Measurements from ENCODE around the gene ZNF708. TPM values are rescaled to one million over a fixed set of nuclear protein-coding genes. Genes with fewer than 3 reads are reported as not detected.
"Not testable (repeated sequence)": the region's sequence is repeated elsewhere in the genome, so short reads cannot be mapped to it uniquely, and the experiment has no call there.

The ZNF708 gene
- total RNA-seq, 2 experiments from 2014 or later, result 13.9 to 17.7 TPM

GRCh38 chr19:21314676-21315075 lies 14.5 kb downstream of the ZNF708 start:
- ATAC-seq (no peak), DNase-seq (no peak)
- peaks cover 11% of the 10 kb centered on the region for H3K4me1 Mint-ChIP-seq
- H3K9me3 Mint-ChIP-seq (ENCODE audit: low read depth), result peaks cover 28% of the 10 kb centered on the region
- CTCF ChIA-PET, result no interaction called here
- H3K4me3 Mint-ChIP-seq, result no peak overlapping the region
- no peaks in the 10 kb centered on the region for H3K27me3 Mint-ChIP-seq
- no peak overlapping the region for H3K27ac Mint-ChIP-seq
- H3K36me3 Mint-ChIP-seq, result peaks cover 81% of the 10 kb centered on the region

GRCh38 chr19:21312807-21313206 lies 16.4 kb downstream of the ZNF708 start:
- H3K9me3 Mint-ChIP-seq (ENCODE audit: low read depth), result peaks cover 27% of the 10 kb centered on the region
- H3K4me1 Mint-ChIP-seq, result peaks cover 11% of the 10 kb centered on the region
- CTCF ChIA-PET, result interaction anchor here (0.7 kb wide), 1 partner anchor 187 kb away, joined by 3 read pairs; no protein-coding TSS in a partner anchor
- peaks cover 80% of the 10 kb centered on the region for H3K36me3 Mint-ChIP-seq
- H3K27ac Mint-ChIP-seq, H3K4me3 Mint-ChIP-seq, H3K27me3 Mint-ChIP-seq, ATAC-seq, DNase-seq: not testable (repeated sequence)

- H3K9me3 Mint-ChIP-seq (ENCODE audit: low read depth), result peaks cover 23% of the 10 kb centered on the region
- H3K4me3 Mint-ChIP-seq, result no peak overlapping the region
- H3K27ac Mint-ChIP-seq, result no peak overlapping the region
- H3K4me1 Mint-ChIP-seq, result no peaks in the 10 kb centered on the region
- CTCF ChIA-PET, result interaction anchor here (0.6 kb wide), 1 partner anchor 1944 kb away, joined by 3 read pairs; no protein-coding TSS in a partner anchor
- DNase-seq (no peak), ATAC-seq (no peak)
- H3K36me3 Mint-ChIP-seq, result peaks cover 84% of the 10 kb centered on the region
- H3K27me3 Mint-ChIP-seq, result no peaks in the 10 kb centered on the region
Measured at GRCh38 chr19:21308773-21309172, 20.4 kb downstream of the ZNF708 start.

GRCh38 chr19:21306881-21307479 lies 22.2 kb downstream of the ZNF708 start:
- CTCF ChIA-PET, ATAC-seq, H3K27ac Mint-ChIP-seq, H3K4me1 Mint-ChIP-seq, H3K27me3 Mint-ChIP-seq, DNase-seq, H3K4me3 Mint-ChIP-seq: not testable (repeated sequence)
- H3K9me3 Mint-ChIP-seq (ENCODE audit: low read depth), result peaks cover 17% of the 10 kb centered on the region
- peaks cover 80% of the 10 kb centered on the region for H3K36me3 Mint-ChIP-seq

GRCh38 chr19:21293768-21294167 lies 35.4 kb downstream of the ZNF708 start:
- DNase-seq, ATAC-seq, H3K27ac Mint-ChIP-seq, H3K4me1 Mint-ChIP-seq, H3K4me3 Mint-ChIP-seq, CTCF ChIA-PET, H3K27me3 Mint-ChIP-seq: not testable (repeated sequence)
- H3K9me3 Mint-ChIP-seq (ENCODE audit: low read depth), result peaks cover 27% of the 10 kb centered on the region
- peaks cover 66% of the 10 kb centered on the region for H3K36me3 Mint-ChIP-seq

- Mint-ChIP-seq H3K4me3 (no peak overlapping the region), H3K27me3 (no peaks in the 10 kb centered on the region), H3K27ac (no peak overlapping the region), H3K4me1 (no peaks in the 10 kb centered on the region), H3K36me3 (no peaks in the 10 kb centered on the region), H3K9me3 (ENCODE audit: low read depth) (peaks cover 15% of the 10 kb centered on the region)
- DNase-seq (no peak), ATAC-seq (no peak)
- CTCF ChIA-PET, result no interaction called here
Measured at GRCh38 chr19:21269813-21270212, 59.4 kb downstream of the ZNF708 start.

GRCh38 chr19:21264891-21265290 lies 64.3 kb downstream of the ZNF708 start:
- no peak for ATAC-seq
- Mint-ChIP-seq H3K4me3 (no peak overlapping the region), H3K36me3 (no peaks in the 10 kb centered on the region), H3K4me1 (no peaks in the 10 kb centered on the region), H3K27ac (no peak overlapping the region), H3K9me3 (ENCODE audit: low read depth) (peaks cover 15% of the 10 kb centered on the region), H3K27me3 (no peaks in the 10 kb centered on the region)
- CTCF ChIA-PET, result no interaction called here
- no peak for DNase-seq

- no peak overlapping the region for H3K27ac Mint-ChIP-seq
- no peaks in the 10 kb centered on the region for H3K4me1 Mint-ChIP-seq
- peaks cover 15% of the 10 kb centered on the region for H3K9me3 Mint-ChIP-seq (ENCODE audit: low read depth)
- H3K27me3 Mint-ChIP-seq, result no peaks in the 10 kb centered on the region
- ATAC-seq (no peak), DNase-seq (no peak)
- CTCF ChIA-PET, result no interaction called here
- H3K4me3 Mint-ChIP-seq, result no peak overlapping the region
- H3K36me3 Mint-ChIP-seq, result no peaks in the 10 kb centered on the region
Measured at GRCh38 chr19:21264416-21264815, 64.8 kb downstream of the ZNF708 start.

- H3K36me3 Mint-ChIP-seq, H3K4me1 Mint-ChIP-seq, DNase-seq, H3K27me3 Mint-ChIP-seq, H3K27ac Mint-ChIP-seq, ATAC-seq, CTCF ChIA-PET, H3K4me3 Mint-ChIP-seq: not testable (repeated sequence)
- peaks cover 15% of the 10 kb centered on the region for H3K9me3 Mint-ChIP-seq (ENCODE audit: low read depth)
Measured at GRCh38 chr19:21260848-21261381, 68.3 kb downstream of the ZNF708 start.

- no peak overlapping the region for H3K27ac Mint-ChIP-seq
- ATAC-seq (no peak), DNase-seq (no peak)
- no peaks in the 10 kb centered on the region for H3K36me3 Mint-ChIP-seq
- H3K4me3 Mint-ChIP-seq, result no peak overlapping the region
- CTCF ChIA-PET, result no interaction called here
- H3K27me3 Mint-ChIP-seq, result no peaks in the 10 kb centered on the region
- H3K4me1 Mint-ChIP-seq, result no peaks in the 10 kb centered on the region
- peaks cover 15% of the 10 kb centered on the region for H3K9me3 Mint-ChIP-seq (ENCODE audit: low read depth)
Measured at GRCh38 chr19:21260164-21260847, 68.9 kb downstream of the ZNF708 start.

- DNase-seq, H3K27ac Mint-ChIP-seq, CTCF ChIA-PET, H3K4me1 Mint-ChIP-seq, ATAC-seq, H3K4me3 Mint-ChIP-seq, H3K36me3 Mint-ChIP-seq, H3K27me3 Mint-ChIP-seq: not testable (repeated sequence)
- peaks cover 15% of the 10 kb centered on the region for H3K9me3 Mint-ChIP-seq (ENCODE audit: low read depth)
Measured at GRCh38 chr19:21259421-21260124, 69.6 kb downstream of the ZNF708 start.

- DNase-seq, result no peak
- Mint-ChIP-seq H3K27me3 (no peaks in the 10 kb centered on the region), H3K27ac (no peak overlapping the region), H3K36me3 (no peaks in the 10 kb centered on the region), H3K9me3 (ENCODE audit: low read depth) (peaks cover 12% of the 10 kb centered on the region), H3K4me3 (no peak overlapping the region), H3K4me1 (no peaks in the 10 kb centered on the region)
- no peak for ATAC-seq
- CTCF ChIA-PET, result no interaction called here
Measured at GRCh38 chr19:21256722-21257121, 72.5 kb downstream of the ZNF708 start.
